CD4-positive, alpha-beta T cell treated with Interleukin-4 for 1 hour (primary cell): Measurements from ENCODE around the gene TYMS.

Experiments
- DNase-seq, 2 donors: peaks; one replicate each; pipeline ENCODE4 v3.0.0-alpha.2; 2020 to 2022

The TYMS gene

DNA sequence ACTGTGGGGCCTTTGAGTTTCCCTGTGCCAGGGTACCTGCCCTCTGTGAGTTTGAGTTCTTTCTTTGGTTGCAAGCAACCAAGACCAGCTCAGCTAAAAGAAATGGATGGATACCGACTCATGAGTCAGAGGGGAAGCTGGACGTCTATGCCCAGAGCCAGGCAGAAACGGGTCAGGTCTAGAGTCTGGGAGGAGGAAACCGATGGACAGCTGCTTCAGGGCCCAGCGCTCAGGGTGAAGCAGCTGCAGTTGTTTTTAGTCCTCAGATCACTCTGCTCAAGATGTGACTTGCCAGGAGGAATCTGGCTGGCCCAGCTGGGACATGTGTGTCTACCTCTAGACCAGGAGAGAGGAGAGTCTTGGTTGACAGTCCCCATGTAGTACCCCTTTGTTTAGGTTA lies 10.1 kb upstream of the TYMS start:
- DNase-seq = no peak

GRCh38 chr18:649341-649740 lies 8.1 kb upstream of the TYMS start:
- DNase-seq = no peak

- peak; percentile 27 to 33 for DNase-seq
These were observed 7.0 kb upstream of the TYMS start for GRCh38 chr18:650428-650858.

GRCh38 chr18:652131-652530 lies 5.3 kb upstream of the TYMS start:
- no peak for DNase-seq

GRCh38 chr18:653512-653911 lies 3.9 kb upstream of the TYMS start:
- no peak for DNase-seq

DNA sequence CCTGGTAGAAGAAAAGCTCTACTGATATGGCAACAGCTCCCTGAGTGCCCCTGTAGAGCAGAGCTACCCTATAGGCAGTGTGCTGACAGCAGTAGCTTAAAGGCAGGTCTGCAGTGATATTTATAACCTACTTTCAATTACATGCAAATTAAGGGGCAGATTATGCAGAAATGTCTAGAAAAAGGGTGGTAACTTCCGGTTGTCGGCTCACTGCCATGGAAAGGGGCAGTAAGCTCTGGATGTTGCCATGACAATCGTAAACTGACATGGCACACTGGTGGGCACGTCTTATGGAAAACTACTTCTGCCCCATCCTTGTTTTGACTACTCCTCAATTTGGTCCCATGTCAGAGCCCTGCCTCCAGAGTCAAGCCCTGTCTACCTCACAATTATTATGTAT lies 2.9 kb upstream of the TYMS start:
- DNase-seq = no peak

DNA sequence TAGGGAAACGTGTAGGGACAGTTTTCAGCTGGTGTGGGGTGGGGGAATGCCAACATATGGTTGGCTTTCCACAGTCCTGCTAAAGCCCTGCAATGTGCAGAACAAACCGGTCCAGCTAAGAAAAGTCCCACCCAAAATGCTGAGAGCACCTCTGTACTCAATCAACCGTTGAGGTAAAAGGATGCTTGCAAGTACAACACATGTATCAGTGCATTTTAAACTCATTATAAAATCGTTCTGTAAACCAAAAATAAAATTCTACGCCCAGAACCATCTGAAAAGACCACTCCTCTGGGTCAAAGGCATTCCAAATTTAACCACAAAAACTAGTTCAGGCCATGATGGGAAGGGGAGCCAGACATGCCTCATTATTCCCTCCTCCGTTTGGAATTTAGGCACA lies 2.0 kb upstream of the TYMS start:
- no peak for DNase-seq

DNA sequence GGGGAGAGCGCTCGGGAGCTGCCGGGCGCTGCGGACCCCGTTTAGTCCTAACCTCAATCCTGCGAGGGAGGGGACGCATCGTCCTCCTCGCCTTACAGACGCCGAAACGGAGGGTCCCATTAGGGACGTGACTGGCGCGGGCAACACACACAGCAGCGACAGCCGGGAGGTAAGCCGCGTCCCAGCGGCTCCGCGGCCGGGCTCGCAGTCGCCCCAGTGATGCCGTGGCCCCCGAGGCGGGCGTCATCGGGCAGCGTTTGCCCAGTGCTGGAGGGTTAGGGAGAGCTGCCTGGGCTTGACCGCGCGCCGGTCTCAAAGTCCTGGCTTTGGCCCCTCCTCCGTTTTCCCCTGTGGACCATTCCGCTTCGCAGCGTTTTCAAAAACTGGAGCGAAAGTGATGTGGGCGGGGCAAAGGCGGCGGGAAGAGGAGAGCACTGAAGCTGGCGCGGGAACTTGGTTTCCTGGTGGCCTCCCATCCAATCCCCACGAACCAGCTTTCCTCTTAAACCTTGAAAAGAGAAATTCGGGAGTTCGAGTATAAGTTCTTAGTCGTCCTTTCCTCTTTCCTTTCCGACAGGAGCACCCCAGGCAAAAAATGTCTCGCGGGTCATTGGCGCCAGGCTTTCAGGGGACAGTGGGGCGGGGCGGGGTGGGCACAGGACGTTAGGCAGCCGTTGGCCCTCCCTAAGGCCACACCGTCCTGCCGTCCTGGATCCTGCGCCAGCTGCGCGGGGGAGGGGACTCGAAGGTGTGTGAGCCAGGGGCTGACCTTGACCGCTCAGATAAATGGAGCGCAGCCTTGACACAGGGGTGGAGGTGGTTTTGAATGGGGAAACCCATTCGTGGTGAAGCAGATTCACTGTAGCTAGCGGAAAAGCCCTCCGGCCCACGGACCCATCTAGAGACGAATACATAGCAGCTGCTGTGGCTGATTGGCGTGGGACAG lies 821 bp downstream of the TYMS start:
- DNase-seq = peak; percentile 48 to 49

DNA sequence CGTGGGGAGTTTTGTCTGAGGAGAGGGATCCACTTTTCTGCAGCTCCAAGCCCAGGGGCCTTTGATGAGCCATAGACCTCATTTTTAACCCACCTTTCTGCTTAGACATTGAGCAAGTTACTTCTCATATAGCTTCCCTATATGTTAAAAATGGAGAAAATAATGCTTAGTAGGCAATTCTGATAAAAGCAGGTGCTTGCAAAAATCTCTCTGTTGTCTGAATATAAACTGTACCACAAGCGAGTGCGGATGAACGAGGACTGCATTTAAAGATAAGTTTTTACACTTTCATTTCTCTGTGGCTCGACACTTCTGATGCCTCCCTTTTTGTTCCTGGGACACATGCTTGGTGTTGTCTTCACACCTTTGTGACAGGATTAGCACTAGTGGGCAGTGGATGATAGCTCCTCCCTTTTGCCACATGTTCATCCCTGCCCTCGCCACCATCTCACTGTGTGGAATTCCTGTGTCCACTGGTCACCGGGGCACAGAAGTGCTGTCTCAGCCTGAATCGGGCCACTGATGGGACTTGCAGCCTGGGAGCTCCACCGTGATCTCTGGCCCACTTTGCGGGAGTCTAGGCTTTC lies 1.6 kb downstream of the TYMS start:
- DNase-seq = no peak

DNA sequence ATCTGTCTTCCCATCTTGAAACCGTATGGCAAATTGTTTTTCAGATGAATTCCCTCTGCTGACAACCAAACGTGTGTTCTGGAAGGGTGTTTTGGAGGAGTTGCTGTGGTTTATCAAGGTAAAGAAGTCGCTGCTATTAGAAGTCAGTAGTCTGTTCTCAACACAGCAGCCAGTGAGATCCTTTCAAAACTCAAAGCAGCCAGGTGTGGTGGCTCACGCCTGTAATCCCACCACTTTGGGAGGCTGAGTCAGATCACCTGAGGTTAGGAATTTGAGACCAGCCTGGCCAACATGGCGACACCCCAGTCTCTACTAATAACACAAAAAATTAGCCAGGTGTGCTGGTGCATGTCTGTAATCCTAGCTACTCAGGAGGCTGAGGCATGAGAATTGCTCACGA lies 2.1 kb downstream of the TYMS start:
- no peak for DNase-seq

DNA sequence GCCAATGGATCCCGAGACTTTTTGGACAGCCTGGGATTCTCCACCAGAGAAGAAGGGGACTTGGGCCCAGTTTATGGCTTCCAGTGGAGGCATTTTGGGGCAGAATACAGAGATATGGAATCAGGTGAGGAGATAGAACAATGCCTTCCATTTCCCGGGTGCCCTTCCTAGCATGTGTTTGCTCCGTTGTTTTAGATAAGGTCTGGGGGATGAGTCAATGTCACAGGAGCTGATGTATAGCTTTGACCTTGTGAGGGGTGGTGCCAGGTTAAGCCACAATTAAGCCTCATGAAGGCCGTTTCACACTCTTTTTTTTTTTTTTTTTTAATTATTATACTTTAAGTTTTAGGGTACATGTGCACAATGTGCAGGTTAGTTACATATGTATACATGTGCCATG lies 4.7 kb downstream of the TYMS start:
- DNase-seq = no peak

DNA sequence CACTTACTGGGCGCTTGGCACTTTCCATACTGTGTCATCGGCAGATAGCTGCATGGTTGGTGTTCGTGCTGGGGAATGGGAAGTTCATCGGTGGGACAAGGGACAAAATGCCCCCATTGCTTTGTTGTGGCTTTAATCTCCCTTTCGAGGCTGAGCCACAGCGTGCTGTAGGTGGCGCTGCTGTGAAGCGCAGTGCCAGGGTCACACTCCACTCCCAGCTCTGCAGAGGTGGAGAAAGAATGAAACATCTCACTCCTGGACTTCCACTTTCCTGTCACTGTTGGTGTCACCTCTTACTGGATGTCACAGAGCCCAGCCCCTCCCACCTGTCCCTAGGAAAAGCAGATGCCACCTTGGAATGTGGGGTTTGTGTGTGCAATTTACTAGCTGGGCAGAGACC lies 8.7 kb downstream of the TYMS start:
- no peak for DNase-seq

DNA sequence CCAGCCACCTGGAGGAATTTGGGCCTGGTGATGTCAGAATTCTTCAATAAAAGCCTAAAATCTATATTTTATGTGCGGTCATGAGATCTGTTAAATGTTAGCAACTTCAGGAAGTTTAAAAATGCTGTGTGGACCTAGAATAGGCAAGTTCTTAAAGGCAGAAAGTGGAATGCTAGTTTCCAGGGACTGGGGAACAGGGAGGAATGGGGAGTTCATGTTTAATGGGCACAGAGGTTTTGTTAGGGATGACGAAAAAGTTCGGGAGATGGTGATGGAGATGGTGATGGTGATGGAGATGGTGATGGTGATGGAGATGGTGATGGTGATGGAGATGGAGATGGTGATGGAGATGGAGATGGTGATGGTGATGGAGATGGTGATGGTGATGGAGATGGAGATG lies 9.2 kb downstream of the TYMS start:
- DNase-seq = no peak

GRCh38 chr18:668260-668659 lies 10.8 kb downstream of the TYMS start:
- no peak for DNase-seq

GRCh38 chr18:669077-669476 lies 11.6 kb downstream of the TYMS start:
- DNase-seq = no peak

- no peak for DNase-seq
These were observed 13.1 kb downstream of the TYMS start for GRCh38 chr18:670522-670921.

DNA sequence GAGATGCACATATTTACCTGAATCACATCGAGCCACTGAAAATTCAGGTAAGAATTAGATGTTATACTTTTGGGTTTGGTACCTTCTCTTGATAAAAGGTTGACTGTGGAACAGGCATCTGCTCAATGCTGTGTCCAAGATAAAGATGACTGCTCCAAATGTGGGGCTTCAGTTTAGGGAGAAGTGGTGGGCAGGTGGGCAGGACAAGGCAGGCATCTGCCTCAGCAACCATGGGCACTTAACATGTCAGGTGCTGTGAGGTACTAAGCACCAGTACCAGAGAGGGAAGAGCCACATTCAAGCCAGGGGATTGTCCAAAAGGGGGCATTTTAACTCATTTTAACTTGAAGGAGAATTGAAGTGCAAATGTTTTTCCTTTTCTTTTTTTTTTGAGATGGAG lies 14.0 kb downstream of the TYMS start:
- no peak for DNase-seq

DNA sequence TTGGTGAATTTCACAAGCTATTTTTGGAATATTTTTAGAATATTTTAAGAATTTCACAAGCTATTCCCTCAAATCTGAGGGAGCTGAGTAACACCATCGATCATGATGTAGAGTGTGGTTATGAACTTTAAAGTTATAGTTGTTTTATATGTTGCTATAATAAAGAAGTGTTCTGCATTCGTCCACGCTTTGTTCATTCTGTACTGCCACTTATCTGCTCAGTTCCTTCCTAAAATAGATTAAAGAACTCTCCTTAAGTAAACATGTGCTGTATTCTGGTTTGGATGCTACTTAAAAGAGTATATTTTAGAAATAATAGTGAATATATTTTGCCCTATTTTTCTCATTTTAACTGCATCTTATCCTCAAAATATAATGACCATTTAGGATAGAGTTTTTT lies 15.9 kb downstream of the TYMS start:
- no peak for DNase-seq

- DNase-seq = no peak
These were observed 16.3 kb downstream of the TYMS start for GRCh38 chr18:673769-674168.

DNA sequence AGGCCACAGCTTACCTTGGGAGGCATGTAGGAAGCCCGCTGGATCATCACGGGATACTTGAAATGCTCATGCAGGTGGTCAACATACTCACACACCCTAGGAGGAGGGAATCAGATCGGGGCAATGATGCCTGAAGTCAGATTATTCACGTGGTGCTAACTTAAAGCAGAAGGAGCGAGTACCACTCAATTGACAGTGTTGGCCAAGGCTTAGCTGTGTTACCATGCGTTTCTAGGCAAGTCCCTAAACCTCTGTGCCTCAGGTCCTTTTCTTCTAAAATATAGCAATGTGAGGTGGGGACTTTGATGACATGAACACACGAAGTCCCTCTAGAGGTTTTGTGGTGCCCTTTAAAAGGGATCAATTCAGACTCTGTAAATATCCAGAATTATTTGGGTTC lies 17.9 kb downstream of the TYMS start:
- DNase-seq = no peak

DNA sequence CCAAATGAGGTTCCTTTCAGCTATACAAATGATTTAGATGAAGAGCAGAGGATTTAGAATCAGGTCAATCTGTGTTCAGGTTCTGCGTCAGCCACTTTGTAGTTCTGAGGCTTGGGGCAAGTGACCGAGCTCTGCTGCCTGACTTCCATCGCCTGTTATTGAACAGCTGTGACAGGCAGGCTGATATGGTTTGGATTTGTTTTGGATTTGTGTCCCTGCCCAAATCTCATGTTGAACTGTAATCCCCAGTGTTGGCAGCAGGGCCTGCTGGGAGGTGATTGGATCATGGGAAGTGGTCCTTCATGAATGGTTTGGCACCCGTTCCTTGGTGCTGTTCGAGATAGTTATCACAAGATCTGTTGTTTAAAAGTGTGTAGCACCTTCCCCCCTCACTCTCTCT lies 18.6 kb downstream of the TYMS start:
- no peak for DNase-seq

- no peak for DNase-seq
These were observed 19.3 kb downstream of the TYMS start for GRCh38 chr18:676736-677135.

DNA sequence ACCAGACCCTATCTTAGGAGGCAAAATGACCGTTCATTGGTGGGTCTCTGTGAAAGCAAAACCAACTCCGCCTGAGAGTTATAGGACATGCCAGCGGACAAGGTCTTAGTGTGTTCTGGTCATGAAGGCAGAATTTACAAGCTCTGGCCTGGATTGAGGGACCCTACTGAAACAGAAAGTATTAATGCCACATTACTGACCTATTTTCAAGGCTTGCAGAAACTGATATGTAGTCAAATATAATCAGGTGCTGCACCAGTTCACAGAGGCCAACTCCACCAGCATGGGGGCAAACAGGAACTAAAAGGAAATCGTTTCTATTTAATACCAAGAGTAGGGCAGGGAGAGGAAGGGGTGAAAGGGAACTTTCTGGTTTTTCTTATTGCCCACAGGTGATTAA lies 19.7 kb downstream of the TYMS start:
- no peak for DNase-seq

GRCh38 chr18:677951-678381 lies 20.5 kb downstream of the TYMS start:
- no peak for DNase-seq
